HepG2 (cell line): Measurements from ENCODE around the gene ORC2. TPM values are rescaled to one million over a fixed set of nuclear protein-coding genes. Genes with fewer than 3 reads are reported as not detected.
A peak's percentile ranks its signal among the peaks of the same experiment; 100 is the strongest.

ENCODE experiments used
- ARNT ChIP-seq: fragments of 450-650 bp; IDR thresholded peaks from 2 replicates; pipeline ENCODE4 v1.6.1; 2017
- CHD4 ChIP-seq: fragments of 200-600 bp; sonication (generic); IDR thresholded peaks from 2 replicates; pipeline ENCODE4 v1.7.0; 2017; ENCODE audit warnings: mild to moderate bottlenecking, low read length, borderline replicate concordance
- ESRRA ChIP-seq: sonication (generic); formaldehyde crosslinking; IDR thresholded peaks from 2 replicates; pipeline ENCODE4 v1.5.1; 2020; ENCODE audit warnings: mild to moderate bottlenecking, low read depth, missing genetic modification reagents
- KDM3A ChIP-seq: IDR thresholded peaks from 2 replicates; pipeline ENCODE4 v1.6.1; 2018; ENCODE audit warnings: low read depth, missing compliant biosample characterization
- MATR3 ChIP-seq: sonication (generic); formaldehyde crosslinking; IDR thresholded peaks from 2 replicates; pipeline ENCODE4 v1.4.0; 2020; ENCODE audit warnings: missing genetic modification reagents
- MTF1 ChIP-seq: sonication (generic); formaldehyde crosslinking; IDR thresholded peaks from 2 replicates; pipeline ENCODE4 v1.5.0; 2020; ENCODE audit warnings: missing genetic modification reagents
- MXD3 ChIP-seq: IDR thresholded peaks from 2 replicates; pipeline ENCODE4 v1.6.1; 2016; ENCODE audit warnings: mild to moderate bottlenecking, missing biosample characterization, missing genetic modification reagents
- POLR2A ChIP-seq, 2 experiments: IDR thresholded peaks; 2 replicates each; pipeline ENCODE4 v1.6.1; 2011; ENCODE audit warnings: low read depth in 2 of 2, low read length in 2 of 2, mild to moderate bottlenecking in 1 of 2, moderate library complexity in 1 of 2; ENCODE audit not compliant: insufficient read depth in 1 of 2
- RBFOX2 ChIP-seq: fragments of 200-400 bp; formaldehyde crosslinking; IDR thresholded peaks from 2 replicates; pipeline ENCODE4 v1.6.1; 2017; ENCODE audit warnings: low read depth, mild to moderate bottlenecking, low read length
- RFXAP ChIP-seq: sonication (generic); formaldehyde crosslinking; IDR thresholded peaks from 2 replicates; pipeline ENCODE4 v1.4.0; 2020; ENCODE audit warnings: missing genetic modification reagents, borderline replicate concordance
- SCMH1 ChIP-seq: sonication (generic); formaldehyde crosslinking; IDR thresholded peaks from 2 replicates; pipeline ENCODE4 v1.9.0; 2021; ENCODE audit warnings: missing genetic modification reagents, mild to moderate bottlenecking, borderline replicate concordance
- TFDP2 ChIP-seq: sonication (generic); formaldehyde crosslinking; IDR thresholded peaks from 2 replicates; pipeline ENCODE4 v1.4.0; 2020; ENCODE audit warnings: missing genetic modification reagents
- TRIM22 ChIP-seq: fragments of 450-650 bp; IDR thresholded peaks from 2 replicates; pipeline ENCODE4 v1.6.1; 2017
- ZKSCAN8 ChIP-seq: IDR thresholded peaks from 2 replicates; pipeline ENCODE4 v1.6.1; 2016; ENCODE audit warnings: borderline replicate concordance, missing genetic modification reagents, missing compliant biosample characterization
- ZNF280B ChIP-seq: sonication (generic); formaldehyde crosslinking; IDR thresholded peaks from 2 replicates; pipeline ENCODE4 v1.5.0; 2020; ENCODE audit warnings: missing genetic modification reagents, mild to moderate bottlenecking, borderline replicate concordance
- ZNF333 ChIP-seq: sonication (generic); formaldehyde crosslinking; IDR thresholded peaks from 2 replicates; pipeline ENCODE4 v1.4.0; 2020; ENCODE audit warnings: mild to moderate bottlenecking, missing genetic modification reagents, borderline replicate concordance
- ZNF512B ChIP-seq: sonication (generic); formaldehyde crosslinking; IDR thresholded peaks from 2 replicates; pipeline ENCODE4 v1.5.1; 2020; ENCODE audit warnings: missing genetic modification reagents, mild to moderate bottlenecking, borderline replicate concordance
- ZNF549 ChIP-seq: sonication (generic); formaldehyde crosslinking; IDR thresholded peaks from 2 replicates; pipeline ENCODE4 v1.5.0; 2020; ENCODE audit warnings: missing genetic modification reagents
- ZNF564 ChIP-seq: sonication (generic); formaldehyde crosslinking; IDR thresholded peaks from 2 replicates; pipeline ENCODE4 v1.8.1; 2023; ENCODE audit warnings: mild to moderate bottlenecking, missing genetic modification reagents
- ZNF773 ChIP-seq: sonication (generic); formaldehyde crosslinking; IDR thresholded peaks from 2 replicates; pipeline ENCODE4 v1.4.0; 2020; ENCODE audit warnings: missing genetic modification reagents, borderline replicate concordance
- polyA plus RNA-seq, 8 experiments: library from polyadenylated mRNA; depleted of rRNA in 3 of 8; stranded (reverse) in 7 of 8; unstranded in 1 of 8; fragments of >200 nt; fragmentation: Illumina TruSeq in 4 of 8; extraction: Trizol in 4 of 8; gene quantifications; 2 replicates each; pipeline versions ENCODE4 v1.2.1 to v1.2.3, GENCODE V29; 2011 to 2016; ENCODE audit warnings: low read depth in 4 of 8, missing spikeins in 1 of 8, mixed read lengths in 1 of 8; ENCODE audit not compliant: insufficient read depth in 1 of 8
- total RNA-seq, 5 experiments: library from RNA; depleted of rRNA; stranded (reverse); fragments of >200 nt; fragmentation: Illumina TruSeq; extraction: Trizol; gene quantifications; 2 replicates each; pipeline ENCODE4 v1.2.3, GENCODE V29; 2016; ENCODE audit warnings: low read depth in 1 of 5

ORC2 gene
- total and polyA plus RNA-seq, 2 of the 13 experiments (the other 11 are each of a cell fraction or from before 2014, with no cell fraction given): 19.3 to 73.5 TPM

GRCh38 chr2:200864176-200865034 lies 99.1 kb downstream of the ORC2 start, which contains the start of gene CLK1 (continued):
- TF ChIP-seq SCMH1 (CRISPR knock-in tag) (no peak), KDM3A (CRISPR knock-in tag) (peak; percentile 92), RFXAP (peak; percentile 97), TRIM22 (no peak), ESRRA (CRISPR knock-in tag) (peak; percentile 60; the same call in 1 of the 2 replicates), ARNT (no peak), TFDP2 (CRISPR knock-in tag) (peak; percentile 94), ZNF280B (peak; percentile 86; the same call in 1 of the 2 replicates), CHD4 (no peak; the same call in 1 of the 2 replicates), ZNF549 (CRISPR knock-in tag) (peak; percentile 80; the same call in 1 of the 2 replicates), MXD3 (CRISPR knock-in tag) (peak; percentile 93), ZKSCAN8 (peak; percentile 91), ZNF333 (CRISPR knock-in tag) (peak; percentile 75), POLR2A (IDR thresholded peaks at IDR 0.05; ENCODE audit: insufficient read depth in 1 of 2, low read depth in 2 of 2, low read length in 2 of 2) (peak; percentile 99 to 100), MTF1 (CRISPR knock-in tag) (peak; percentile 82), ZNF512B (CRISPR knock-in tag) (peak; percentile 97), ZNF773 (CRISPR knock-in tag) (no peak), RBFOX2 (peak; percentile 99), ZNF564 (CRISPR knock-in tag) (peak; percentile 94; the same call in 1 of the 2 replicates), MATR3 (CRISPR knock-in tag) (no peak)
